Stimulated activated CD4-positive, alpha-beta T cell treated with anti-CD3 and anti-CD28 coated beads, TNF-alpha, amount 100 ng/mL, for 4 hours (primary cell): ENCODE measurements around the gene PPP1R3F.

Experiments used
- DNase-seq, 3 experiments: peaks; one replicate each; pipeline ENCODE4 v3.0.0-alpha.2; 2020; ENCODE audit warnings: low read depth in 3 of 3

The PPP1R3F gene

DNA sequence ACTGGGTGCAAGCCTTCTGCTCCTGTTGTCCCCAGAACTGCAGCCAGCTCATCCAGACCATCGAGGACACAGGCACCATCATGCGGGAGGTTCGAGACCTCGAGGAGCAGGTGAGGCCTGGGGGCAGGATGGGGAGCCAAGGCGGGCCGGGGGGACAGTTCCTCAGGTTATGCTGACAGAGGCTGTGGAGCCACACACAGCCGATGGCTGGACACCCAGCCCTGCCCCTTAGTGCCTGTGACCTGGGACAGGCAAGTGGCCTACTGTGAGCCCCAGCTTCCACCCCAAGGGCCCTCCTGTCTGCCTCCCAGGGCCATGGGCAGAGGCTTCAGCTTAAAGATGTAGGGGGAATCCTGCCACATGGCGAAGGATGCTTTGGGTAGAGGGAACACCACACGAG is 20.0 kb upstream of the PPP1R3F start:
- no peak for DNase-seq

DNA sequence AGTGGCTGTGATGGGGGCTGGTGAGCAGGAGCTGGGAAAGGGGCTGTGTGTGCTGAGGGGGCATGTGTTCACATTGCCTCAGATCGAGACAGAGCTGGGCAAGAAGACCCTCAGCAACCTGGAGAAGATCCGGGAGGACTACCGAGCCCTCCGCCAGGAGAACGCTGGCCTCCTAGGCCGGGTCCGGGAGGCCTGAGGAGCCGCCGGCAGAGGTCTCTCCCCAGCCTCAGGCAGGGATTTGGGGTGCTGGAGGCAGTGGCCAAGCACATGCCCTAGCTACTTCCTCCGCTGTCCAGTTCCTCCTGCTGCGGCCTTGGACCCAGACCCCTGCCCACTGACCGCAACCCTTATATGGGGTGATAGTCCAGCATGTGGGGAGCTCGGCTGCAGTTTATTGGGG is 19.5 kb upstream of the PPP1R3F start:
- DNase-seq, result no peak

DNA sequence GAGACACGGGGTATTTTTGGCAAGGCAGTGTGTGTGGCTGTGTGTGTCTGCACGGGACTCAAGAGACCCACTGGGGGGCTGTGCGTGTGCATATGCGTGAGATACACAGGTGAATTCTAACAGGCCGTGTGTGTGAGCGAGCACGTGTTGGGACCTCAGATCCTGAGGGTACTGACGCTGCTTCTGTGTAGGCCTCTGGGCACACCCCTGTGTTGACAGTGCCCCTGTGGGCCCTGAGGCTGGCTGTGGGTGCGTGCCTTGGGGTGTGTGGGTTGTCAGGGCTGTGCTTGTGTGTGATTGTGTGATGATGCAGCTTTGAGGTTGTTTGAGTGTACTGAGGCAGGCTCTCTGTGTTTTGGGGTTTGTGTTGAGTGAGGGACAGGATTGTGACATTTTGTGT is 19.0 kb upstream of the PPP1R3F start:
- DNase-seq, result no peak

DNA sequence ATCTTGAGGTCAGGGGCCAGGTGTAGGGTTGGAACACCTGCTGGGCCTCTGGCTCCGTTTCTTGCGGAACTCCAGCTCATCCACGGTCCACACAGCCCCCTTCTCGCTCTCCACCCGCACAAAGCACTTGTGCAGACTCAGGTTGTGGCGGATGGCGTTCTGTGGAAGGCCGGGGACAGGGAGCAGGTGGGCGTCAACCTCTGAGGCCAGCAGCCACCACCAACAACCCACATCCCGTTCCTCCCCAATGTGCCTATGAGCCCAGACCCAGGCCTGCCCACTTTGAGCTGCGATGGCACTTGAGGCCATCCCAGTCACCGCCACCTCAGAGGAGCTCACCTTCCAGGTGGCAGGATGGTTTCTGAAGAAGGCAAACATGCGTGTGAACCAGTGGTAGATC is 18.3 kb upstream of the PPP1R3F start:
- no peak for DNase-seq

DNA sequence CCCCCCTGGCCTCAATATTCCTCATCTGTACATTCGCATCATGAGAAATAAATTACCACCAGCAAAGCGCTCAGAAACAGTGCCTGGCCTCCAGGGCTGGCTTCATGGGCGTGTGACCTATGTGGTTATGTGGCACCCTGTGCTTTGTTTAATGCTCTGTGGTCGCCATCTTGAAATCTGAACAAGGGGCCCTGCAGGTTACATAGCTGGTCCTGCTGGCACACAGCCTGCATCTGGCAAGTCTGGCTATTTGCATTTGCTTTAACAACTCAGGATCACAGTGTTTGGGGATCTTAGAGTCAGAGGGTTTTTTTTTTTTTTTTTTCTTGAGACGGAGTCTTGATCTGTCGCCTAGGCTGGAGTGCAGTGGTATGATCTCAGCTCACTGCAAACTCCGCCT is 15.0 kb upstream of the PPP1R3F start:
- DNase-seq, result no peak

DNA sequence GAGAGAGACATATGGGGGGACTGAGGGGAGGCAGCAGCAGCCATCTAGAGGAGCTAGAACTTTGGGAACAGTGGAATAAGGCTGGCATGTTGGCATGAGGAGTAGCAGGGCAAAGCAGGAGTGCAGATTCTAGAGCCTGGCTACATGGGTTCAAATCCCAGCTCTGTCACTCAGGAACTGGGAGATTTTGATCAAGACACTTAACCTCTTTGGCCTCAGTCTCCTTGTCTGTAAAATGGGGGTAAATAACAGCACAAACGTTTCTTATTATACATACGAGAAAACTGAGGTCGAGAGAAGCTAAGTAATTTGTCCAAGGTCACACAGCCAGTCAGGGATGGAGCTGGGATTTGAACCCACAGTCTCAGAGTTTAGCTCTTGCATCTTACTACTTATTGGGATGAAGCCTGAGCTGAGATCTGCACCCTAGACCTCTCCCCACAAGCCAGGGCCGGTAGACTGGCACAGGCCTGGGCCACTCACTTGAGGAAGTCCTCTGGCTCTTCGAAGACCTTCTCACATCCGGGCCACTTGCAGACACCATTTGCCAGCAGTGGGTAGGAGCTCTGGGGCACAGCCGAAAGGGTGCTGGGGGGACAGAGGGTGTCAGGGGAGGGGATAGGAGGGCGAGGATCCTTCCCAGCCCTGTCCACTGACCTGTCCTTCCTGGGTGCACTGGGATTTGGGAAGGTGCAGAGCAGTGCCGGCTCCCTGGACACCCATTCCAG is 13.2 kb upstream of the PPP1R3F start:
- DNase-seq, result no peak

DNA sequence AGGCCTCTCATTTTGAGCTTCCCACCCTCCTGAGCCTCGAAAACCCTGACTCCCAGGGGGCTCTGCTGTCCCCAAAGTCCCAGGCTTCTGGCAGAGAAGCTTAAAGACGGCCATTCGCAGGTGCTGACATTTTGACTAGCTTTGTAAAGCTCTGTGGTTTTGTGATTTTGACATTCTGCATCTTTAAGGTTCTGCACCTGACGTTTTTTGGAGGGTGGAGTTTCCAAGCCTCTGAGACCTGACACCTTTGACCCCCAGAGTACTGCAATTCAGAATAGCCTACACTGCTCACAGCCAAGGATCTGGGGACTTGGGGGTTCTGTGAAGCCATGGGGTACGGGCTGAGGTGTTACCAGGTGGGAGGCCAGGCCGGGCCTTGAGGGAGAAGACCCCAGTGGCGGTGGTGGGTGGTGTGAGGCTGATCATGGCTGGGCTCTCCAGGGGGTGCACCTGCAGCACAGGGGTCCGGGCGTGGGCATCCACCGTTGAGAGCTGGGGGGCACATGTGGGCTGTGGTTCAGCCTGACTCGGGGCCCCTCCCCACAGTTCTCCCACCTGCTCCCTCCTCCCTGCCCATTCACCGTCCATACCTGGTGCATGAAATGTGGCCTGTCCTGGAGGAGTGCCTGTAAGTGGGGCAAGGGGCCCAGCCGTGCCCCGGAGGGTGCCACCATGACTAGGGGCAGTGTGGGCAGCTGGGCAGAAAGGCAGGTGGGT is 12.4 kb upstream of the PPP1R3F start:
- no peak for DNase-seq

DNA sequence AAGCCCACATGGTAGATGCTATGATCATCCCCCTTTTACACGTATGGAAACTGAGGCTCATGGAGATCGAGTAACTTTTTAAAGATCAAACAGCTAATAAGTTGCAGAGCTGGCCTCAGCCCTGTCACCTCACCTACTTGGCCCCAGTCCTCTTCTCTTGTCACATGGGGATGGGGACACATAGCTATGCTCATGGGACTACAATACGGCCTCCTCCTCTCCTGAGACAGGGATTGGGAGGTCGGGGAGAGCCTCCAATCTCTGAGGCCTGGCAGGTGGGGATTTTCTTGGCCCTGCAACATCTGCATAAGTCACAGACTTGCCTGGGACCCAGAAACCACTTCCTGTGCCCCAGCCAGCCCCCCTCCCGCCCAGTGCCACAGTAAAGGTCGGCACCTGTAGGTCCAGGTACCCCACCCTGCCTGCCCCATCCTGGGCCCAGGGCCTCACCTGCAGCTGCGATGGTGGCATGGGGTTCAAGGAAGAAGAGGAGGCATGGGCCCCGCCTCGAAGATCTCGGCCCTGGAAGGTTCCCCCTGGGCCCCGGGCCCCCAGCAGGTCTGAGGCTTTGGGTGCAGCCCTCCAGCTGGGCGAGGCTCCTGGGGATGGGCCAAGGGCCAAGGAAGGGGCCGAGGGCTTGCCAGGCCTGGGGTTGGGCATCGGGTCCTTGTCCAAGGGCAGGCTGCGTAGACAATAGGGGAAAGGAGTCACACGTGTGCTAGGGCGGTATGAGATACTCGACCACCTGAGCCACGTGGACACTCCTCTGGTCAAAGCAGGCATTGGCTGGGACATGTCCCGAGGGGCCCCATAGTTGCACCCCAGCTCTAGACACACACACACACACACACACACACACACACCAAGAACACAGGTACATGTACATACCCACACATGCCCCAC is 11.5 kb upstream of the PPP1R3F start:
- DNase-seq, result no peak

DNA sequence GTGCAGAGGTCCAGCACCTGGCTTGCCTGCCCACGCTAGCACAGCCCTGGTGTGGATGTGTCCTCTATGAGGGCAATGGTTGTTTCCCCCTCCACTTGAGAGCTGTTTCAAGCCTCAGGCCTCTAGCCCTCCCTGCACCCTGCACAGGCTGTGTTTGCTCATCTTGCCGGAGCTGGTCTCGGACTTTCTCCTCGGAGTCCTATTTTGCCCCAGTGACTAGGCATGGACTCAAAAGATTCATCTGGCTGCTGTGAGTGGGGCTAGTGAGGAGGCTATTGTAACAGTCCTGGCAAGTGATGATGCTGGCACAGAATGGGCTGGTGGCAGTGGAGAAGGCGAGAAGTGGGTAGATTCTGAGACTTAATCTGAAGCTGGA is 10.9 kb upstream of the PPP1R3F start:
- DNase-seq, result no peak

DNA sequence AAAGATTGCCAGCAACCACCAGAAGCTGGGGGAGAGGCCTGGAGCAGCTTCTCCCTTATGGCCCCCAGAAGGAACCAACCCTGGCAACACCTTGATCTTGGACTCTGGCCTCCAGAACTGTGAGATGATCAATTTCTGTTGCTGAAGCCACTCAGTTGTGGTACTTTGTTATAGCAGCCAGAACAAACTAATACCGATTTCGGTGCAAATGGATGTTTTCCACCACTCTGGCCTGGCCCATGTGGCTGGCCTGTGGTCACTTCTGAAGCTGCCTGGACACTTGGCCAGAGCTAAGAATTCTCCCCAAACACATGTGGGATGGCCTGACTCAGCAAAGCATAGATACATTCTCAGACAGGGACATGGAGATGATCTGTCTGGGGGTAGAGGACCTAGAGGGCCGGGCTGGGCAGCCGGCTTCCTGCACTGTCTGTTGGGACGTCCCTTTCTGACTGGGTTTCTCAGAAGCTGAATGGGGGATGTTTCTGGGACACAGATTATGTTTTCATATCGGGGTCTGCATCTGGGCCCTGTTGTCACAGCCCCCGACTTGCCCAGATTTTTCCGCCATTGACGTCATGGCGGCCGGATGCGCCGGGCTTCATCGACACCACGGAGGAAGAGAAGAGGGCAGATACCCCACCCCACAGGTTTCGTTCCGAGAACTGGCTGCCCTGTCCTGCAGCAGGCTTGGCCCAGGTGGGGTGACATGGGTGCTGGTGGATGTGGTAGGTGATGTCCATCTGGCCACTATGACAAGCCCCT is 9.2 kb upstream of the PPP1R3F start:
- DNase-seq, result no peak

DNA sequence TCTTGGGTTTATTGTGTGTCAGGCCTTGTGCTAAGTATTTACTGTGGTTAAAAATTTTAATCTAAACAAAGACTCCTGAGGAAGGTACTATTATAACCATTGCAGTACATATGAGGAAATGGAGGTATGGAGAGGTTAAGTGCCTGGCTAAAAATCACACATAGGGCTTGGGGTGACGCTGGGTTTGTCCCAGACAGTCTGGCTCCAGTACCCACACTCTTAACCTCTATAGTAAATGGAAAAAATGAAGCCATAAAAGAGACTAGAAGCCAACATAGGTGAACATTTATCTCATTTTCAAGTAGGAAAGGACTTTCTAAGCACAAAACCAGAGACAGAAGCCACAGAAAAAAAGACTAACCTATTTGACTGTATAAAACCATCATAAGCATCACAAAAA is 7.0 kb upstream of the PPP1R3F start:
- DNase-seq, result no peak

DNA sequence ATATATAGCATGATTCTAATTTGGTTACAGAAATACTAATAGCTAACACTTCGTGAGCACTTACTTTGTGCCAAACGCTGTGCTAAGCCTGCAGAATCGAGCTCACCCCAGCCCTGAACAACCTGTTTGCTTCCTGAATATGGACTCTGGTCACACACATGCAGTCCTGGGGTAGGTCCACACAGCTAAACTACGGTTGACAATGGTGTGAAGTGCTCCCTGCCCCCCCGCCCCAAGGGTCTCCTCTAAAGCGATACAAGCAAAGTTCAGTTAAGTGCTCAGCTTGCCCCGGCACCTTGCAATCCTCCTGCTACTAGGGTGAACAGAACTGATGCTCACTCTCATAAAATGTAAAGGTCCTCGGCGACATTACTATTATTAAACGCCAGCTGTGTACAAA is 6.0 kb upstream of the PPP1R3F start:
- DNase-seq, result no peak

DNA sequence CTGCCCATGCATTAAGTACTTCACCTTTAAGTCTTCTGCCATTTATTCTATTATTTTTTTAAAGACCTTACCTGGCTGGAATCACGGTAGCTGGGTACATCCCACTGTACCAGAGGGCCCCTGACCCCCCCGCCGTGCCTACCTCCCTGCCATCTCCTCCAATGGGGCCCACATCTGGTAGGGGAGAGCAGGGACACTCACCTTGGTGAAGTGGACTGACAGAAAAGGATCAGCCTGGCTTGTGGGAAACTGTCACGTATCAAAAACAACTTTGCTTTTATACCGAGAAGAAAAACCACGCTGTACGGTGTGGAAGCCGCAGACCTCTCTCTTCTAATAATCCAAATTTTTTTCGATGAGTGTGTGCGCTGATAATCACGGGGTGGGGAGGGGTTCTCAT is 5.1 kb upstream of the PPP1R3F start, which contains the start of gene FOXP3:
TSS of gene FOXP3 (minus strand) at position 251 of the 400 bp plus-strand sequence. CDS start 6,205 bp downstream, outside the sequence.
- DNase-seq, result no peak

DNA sequence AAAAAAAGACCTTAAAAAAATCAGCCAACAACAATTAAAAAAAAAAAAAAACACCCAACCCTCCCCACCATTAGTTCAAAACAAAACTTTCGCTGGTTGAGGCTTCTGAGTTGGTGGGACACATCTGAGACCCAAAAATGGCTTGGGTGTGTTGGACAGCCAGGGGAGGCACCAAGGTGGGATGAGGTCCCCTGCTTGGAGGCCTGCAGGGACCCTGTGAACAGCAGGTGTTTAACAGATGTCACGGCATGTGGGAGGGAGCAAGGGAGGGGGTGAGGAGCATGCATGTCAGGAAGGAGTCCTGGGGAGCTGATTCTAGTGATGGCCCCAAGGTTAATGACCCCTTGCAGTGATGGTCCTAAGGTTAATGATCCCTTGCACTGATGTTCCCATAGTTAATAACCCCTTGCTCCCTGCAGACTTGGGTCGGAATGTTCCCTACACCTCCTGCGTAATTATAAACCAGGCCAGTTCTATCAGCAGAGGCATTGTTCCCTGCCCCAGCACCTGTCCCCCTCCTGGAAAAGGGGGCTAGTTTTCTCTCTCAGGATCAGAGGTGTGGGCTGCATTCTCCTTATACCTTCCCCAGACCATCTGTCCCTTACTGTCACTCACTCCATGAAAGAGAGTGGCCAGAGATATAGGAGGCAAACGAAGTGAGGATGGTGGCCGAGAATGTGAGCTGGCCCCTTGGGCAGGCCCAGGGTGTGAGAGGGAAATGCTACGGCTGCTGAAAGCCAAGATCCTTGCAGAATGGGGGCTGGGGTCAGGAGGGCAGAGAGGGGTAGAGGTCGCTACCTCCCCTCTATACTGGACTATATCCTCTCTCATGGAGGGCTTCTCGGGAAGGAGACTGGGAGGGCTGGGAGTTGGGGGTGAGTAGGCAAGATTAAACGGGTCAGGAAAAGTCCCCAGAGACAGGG is 2.8 kb upstream of the PPP1R3F start:
- DNase-seq, result no peak

DNA sequence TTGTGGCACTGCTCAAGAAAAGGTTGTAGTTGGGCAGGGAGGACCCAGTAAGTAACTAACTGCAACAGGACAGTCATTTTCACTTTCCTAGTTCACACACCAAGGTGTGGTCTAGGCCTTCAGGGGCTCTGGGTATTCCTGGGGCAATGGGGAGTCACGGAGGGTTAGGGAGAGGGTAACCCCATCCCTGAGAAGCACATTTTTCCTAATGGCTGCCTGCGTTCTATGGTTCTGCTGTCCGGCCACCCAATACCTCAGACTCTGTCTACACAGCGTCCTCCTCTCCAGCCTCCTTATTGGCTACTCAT is 937 bp upstream of the PPP1R3F start:
- no peak for DNase-seq

DNA sequence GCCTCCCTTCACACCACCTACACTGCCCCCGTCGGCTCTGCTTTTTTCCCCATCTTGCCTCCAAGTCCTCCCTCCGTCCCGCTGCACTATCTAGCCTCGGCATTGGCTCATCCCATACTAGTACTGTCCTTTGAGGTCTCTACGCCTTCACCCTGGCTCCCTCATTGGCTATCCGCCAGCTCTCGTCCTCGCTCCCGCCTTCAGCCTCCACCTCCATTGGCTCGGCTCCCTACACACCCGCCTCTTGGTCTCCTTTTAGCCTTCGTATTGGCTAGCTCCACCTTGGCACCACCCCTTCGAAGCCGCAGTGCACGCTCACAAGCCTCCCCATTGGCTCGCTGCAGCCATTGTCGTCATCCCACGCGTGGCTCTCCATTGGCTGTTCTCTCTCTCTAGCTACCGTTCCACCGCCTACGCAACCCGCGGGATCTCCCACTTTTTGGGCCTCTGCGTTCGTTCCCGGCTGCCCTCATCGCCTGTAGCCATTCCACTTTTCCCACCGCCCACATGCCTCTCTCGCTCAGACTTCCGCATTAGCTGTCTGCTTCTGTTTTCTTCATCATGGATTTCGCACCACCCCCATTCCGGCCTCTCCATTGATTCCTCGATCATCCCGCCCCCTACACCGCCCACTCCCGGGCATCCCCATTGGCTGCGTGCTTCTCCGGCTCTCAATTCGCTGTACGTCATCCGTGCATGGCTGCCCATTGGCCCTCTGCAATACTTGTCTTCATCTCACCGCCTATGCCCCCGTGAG is 405 bp upstream of the PPP1R3F start:
- peak; percentile 79 to 92 (median 87) for DNase-seq

DNA sequence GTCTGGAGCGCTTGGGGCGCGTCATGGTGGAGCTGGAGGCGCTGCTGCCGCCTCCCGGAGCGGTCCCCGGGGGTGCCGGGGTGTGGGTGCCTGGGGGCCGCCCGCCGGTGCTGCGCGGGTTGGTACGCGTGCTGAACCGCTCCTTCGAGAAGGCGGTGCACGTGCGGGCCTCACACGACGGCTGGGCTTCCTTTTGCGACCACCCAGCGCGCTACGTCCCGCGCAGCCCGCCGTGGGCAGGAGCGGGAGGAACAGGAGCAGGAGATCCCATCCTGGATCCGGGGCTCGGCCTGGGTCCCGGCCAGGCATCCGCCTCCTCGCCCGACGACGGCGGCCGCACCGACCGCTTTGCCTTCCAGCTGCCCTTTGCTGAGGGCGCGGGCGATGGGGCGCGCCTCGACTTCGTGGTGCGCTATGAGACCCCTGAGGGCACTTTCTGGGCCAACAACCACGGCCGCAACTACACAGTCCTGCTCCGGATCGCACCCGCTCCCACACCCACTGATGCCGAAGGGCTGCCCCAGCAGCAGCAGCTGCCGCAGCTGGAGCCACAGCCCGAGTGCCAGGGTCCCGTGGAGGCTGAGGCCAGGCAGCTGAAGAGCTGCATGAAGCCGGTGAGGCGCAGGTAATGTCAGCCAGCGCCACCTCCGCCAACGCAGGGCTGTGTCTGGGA is 792 bp downstream of the PPP1R3F start:
- DNase-seq, result no peak

DNA sequence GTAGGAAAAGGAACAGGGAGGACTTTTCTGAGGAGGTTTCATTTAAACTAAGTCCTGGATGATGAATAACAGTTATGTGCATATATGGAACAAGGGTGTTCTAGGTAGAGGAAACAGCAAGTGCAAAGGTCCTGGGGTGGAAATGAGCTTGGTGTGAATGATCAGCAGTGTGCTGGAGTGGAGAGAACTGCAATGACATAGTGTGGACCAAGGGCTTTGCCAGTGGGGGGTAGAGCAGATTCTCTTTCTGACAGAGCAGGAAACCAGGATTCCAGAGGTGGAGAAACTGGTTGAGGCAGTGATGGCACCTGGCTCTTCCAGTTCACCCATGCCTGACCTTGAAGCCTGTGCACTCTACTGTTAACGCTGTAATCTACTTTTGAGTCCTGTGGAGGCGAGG is 1.7 kb downstream of the PPP1R3F start:
- no peak for DNase-seq

DNA sequence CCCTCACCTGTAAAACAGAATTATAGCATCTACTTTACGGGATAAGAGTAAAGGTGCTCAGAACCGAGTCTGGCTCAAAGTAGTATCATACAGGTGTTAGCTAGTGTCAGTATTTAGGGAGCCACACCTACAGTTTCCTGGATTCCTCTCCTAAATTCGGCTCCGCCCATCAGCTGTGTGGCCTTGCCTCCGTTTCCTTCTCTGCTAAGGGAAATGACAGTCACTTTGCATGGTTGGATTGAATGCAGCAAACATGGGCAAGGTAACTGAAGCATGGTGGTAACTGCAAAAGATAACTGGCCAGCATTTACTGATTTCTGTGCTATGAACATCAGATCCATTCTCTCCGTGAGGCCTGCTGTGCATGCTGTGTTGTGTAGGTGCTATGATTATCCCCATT is 2.8 kb downstream of the PPP1R3F start:
- no peak for DNase-seq
